HG03159 (cell line): ENCODE data around the gene PPP1CA.
"Not testable (repeated sequence)": the region's sequence is repeated elsewhere in the genome, so short reads cannot be mapped to it uniquely, and the experiment has no call there.

Experiments used
- ATAC-seq: cut with Tn5 transposase; IDR thresholded peaks from one replicate; pipeline ENCODE4 v1.9.1; 2021; ENCODE audit warnings: mild to moderate bottlenecking, moderate library complexity; ENCODE audit not compliant: unreplicated experiment

The PPP1CA gene

DNA sequence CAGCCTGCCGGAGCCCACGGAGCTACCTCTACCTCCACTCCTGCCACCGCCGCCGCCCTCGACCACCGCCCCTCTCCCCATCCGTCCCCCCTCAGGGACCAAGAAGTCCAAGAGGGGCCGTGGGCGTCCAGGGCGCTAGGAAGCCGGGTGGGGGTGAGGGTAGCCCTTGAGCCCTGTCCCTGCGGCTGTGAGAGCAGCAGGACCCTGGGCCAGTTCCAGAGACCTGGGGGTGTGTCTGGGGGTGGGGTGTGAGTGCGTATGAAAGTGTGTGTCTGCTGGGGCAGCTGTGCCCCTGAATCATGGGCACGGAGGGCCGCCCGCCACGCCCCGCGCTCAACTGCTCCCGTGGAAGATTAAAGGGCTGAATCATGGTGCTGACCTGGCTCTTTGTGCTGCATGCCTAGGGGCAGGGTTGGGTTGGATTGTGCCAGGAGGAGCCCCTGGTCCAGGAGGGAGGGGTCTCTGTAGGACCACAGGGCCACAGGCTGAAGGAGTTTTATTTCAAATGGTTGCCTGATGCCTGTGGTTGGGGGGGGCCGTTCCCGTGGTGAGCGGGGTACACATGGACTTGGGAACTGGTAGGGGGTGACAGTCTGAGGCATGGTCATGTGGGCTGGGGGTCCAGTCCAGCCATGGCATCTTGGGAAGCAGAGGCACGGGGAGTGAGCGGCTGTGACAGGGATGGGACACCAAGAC is 33.5 kb upstream of the PPP1CA start:
- no peak for ATAC-seq

DNA sequence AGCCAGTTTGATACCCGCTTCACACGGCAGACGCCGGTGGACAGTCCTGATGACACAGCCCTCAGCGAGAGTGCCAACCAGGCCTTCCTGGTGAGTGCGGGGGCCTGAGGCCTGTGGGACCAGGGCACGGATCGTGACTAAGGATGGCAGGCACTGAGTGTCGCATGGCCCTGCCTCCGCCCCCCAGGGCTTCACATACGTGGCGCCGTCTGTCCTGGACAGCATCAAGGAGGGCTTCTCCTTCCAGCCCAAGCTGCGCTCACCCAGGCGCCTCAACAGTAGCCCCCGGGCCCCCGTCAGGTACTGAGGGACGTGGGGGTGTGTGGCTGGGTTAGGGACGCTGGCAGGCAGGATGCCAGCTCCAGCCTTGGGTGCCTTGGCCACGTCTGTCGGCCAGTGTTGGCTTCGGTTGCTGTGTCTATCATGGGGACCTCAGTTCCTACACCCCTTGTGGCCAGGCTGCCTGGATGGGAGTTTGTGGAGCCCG is 32.8 kb upstream of the PPP1CA start:
- ATAC-seq, result no peak

DNA sequence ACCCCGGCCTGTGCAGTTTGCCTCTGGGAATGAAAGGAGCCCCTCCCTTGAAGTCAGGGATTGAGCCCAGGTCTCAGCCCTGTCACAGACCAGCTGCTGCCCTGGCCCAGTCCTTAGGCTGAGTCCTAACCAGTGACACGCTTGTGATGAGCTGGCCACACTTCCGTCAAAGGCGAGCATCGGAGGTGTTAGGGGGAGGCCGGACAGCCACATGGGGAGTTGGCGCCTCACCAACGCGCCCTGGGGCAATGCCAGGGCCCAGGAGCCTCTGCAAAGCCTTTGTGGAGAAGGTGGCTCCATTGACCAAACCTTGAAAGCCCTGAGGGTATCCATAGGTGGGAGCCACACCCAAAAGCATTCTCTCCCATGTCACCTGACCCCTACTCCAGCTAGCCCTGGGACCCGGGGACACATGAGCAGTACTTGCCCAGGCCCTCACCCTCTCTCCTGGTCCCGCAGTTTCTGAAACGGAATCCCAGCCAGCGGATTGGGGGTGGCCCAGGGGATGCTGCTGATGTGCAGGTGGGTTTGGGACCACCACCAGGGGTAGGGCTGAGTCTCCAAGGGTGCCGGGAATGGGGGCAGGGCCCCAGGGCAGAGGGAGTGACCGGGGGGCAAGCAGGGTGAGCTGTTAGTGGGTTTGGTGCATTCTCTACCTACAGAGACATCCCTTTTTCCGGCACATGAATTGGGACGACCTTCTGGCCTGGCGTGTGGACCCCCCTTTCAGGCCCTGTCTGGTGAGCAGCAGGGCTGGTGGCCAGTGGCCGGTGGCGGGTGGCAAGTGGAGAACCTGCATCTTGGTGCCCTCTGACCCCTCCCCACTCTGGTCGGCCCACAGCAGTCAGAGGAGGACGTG is 32.1 kb upstream of the PPP1CA start:
- ATAC-seq, result no peak

DNA sequence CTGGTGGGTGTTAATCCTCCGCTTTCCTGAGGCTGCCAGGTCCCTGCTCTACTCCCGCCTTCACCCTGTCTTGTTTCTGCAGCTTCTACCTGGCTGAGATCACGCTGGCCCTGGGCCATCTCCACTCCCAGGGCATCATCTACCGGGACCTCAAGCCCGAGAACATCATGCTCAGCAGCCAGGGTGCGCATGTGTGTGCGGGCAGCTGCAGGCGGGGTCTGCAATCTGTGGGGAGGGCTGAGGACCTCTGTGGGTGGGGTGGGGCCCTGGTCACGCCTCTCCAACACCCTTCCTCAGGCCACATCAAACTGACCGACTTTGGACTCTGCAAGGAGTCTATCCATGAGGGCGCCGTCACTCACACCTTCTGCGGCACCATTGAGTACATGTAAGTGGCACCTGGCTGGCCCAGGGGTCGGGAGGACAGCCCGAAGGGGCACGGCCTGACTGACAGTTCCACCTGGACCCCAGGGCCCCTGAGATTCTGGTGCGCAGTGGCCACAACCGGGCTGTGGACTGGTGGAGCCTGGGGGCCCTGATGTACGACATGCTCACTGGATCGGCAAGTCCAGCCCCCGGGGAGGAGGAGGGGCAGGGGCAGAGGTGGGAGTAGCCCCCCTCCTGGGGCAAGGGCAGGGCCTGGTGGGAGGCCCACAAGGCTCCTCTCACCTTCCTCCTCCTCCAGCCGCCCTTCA is 31.1 kb upstream of the PPP1CA start:
- ATAC-seq, result no peak

DNA sequence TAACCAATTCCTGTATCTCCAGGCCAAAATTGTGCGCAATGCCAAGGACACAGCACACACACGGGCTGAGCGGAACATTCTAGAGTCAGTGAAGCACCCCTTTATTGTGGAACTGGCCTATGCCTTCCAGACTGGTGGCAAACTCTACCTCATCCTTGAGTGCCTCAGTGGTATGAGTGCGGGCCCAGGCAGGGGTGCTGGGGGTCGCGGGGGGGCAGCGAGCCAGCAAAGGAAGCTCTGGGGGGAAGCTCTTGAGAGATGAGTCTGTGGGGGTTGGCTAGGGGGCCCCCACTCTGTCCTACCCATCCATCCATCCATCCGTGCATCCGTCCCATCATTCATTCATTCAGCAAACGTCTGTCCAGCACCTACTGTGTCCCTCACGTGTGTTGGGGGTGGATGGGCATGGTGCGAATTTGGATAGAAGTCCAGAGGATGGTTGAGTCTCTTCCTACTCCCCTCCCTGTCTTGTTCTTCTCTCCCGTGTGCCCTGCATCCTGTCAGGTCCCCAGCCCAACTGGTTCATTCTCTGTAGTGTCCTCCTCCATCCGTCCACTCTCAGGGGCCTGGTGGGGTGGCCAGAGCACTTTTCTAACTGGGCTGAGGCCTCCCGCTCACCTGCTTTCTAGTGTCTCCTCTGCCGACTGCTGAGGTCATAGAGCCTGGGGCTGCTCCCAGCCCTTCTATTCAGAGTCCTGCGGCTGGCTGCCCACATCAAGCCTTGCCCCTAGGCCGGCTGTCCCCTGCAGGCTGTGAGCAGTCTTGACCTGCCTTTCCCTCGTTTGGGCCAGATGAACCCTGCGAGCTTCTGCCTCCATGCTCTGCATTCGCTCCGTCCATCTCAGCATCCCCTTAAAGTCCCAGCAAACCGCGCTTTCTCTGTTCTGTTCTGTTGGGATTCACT is 29.9 kb upstream of the PPP1CA start:
- no peak for ATAC-seq

DNA sequence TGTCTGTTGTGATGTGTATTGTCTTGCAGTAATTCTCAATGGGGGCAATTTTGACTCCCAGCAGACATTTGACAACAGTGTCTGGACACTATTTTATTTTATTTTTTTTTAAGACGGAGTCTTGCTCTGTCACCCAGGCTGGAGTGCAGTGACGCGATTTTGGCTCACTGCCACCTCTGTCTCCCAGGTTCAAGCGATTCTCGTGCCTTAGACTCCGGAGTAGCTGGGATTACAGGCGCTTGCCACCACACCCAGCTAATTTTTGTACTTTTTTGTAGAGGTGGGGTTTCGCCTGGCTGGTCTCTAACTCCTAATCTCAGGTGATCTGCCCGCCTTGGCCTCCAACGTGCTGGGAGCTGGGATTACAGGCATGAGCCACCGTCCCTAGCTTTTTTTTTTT is 28.1 kb upstream of the PPP1CA start:
- no peak for ATAC-seq

DNA sequence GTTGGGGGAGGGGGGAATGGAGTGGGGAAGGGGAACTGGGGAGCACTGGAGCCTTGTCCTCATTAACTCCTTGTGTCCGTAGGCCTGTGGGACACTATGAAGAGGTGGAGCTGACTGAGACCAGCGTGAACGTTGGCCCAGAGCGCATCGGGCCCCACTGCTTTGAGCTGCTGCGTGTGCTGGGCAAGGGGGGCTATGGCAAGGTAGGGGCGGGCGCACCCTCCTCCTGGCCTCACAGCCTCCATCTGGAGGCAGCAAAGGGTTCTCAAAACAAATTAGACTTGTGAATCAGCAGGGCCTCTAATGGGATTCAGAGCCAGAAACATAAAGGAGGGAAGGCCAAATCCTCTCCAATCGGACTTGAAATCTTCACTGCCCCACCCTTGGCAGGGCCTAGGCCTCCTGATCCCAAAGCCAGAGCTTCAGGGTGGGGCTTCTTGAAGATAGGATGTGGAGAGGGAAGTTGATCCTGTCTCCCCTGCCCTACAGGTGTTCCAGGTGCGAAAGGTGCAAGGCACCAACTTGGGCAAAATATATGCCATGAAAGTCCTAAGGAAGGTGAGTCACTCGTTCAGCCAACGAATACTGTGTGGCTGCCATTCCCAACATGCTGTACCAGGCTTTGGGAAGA is 27.5 kb upstream of the PPP1CA start:
- no peak for ATAC-seq

DNA sequence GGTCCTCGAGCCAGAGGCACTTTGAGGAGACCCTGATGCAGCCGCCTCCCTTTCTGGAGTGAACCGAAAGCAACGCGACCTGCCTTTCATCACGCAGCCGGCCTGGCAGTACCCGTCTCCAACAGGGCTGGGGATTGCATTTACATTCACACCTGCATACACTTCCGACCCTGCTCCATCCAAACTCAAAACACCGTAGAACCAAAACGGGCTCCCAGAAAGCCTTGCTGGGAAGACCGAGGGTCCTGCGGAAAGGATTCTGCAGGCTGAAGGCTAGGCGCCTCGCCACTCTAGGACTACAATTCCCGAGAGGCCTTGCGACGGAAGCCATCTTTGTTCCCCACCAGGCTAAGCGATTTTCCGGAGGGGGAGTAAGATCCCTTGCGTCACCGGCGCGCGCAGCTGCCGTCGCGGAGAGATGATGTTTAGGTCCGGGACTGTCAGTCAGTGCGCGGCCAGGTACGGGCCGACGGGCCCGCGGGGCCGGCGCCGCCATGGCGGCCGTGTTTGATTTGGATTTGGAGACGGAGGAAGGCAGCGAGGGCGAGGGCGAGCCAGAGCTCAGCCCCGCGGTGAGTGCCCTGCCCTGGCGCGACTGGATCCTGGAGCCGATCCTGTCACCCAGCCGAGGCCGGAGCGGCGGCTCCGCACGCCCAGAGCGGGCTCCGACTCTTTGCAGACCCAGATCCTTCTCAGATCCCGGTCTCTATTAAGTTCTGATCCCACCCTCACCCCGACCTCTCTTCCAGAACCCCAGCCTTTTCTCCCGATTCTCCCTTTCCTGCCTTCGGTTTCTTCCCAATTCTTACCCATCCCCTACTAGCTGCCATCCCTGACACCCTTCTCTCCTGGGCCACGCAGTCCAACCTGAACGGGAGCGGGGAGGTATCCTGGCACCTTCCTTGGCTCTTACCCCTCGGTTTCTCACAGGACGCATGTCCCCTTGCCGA is 26.7 kb upstream of the PPP1CA start, which contains the start of gene RPS6KB2:
Gene RPS6KB2, plus strand, starts transcription at position 443 of the 950 bp plus-strand sequence. Its CDS starts 52 bp downstream, at position 495.
- peak; percentile 64 for ATAC-seq

DNA sequence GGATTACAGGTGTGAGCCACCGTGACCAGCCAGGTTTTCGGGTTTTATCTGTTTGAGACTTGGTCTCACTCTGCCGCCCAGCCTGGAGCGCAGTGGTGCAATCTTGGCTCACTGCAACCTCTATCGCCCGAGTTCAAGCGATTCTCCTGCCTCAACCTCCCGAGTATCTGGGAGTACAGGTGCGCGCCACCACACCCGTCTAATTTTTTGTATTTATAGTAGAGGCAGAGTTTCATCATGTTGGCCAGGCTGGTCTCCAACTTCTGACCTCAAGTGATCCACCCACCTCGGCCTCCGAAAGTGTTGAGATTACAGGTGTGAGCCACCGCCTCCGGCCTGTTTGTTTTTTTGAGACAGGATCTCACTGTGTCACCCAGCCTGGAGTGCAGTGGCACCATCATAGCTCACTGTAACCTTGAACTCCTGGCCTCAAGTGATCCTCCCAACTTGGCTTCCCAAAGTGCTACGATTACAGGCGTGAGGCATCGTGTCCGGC is 25.8 kb upstream of the PPP1CA start:
- ATAC-seq, result not testable (repeated sequence)

DNA sequence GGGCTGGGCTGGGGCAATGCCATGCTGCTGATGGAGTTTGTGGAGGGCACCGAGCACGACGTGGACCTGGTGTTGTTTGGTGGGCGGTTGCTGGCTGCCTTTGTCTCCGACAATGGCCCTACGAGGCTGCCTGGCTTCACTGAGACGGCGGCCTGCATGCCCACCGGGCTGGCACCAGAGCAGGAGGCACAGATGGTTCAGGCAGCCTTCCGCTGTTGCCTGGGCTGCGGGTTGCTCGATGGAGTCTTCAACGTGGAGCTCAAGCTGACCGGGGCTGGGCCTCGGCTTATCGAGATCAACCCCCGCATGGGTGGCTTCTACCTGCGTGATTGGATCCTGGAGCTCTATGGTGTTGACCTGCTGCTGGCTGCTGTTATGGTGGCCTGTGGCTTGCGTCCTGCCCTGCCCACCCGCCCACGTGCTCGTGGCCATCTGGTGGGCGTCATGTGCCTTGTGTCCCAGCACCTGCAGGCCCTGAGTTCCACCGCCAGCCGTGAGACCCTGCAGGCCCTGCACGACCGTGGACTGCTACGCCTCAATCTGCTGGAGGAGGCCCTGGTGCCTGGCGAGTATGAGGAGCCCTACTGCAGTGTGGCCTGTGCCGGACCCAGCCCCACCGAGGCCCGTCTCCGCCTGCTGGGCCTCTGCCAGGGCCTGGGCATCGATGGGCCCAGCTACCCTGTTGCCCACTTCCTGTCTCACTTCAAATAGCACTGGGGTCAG is 22.4 kb upstream of the PPP1CA start:
- no peak for ATAC-seq

DNA sequence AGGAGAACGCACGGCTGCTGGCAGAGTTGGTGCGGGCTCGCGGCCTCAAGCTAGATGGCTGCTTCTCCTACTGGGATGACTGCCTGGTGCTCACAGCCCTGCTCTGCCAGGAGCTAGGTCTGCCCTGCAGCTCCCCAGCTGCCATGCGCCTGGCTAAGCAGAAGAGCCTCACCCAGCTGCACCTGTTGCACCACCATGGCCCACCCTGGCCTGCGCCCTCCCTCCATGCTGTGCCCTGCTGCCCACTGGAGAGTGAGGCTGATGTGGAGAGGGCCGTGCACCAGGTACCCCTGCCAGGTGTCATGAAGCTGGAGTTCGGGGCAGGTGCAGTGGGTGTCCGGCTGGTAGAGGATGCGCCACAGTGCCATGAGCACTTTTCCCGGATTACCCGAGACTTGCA is 21.8 kb upstream of the PPP1CA start:
- ATAC-seq, result no peak

DNA sequence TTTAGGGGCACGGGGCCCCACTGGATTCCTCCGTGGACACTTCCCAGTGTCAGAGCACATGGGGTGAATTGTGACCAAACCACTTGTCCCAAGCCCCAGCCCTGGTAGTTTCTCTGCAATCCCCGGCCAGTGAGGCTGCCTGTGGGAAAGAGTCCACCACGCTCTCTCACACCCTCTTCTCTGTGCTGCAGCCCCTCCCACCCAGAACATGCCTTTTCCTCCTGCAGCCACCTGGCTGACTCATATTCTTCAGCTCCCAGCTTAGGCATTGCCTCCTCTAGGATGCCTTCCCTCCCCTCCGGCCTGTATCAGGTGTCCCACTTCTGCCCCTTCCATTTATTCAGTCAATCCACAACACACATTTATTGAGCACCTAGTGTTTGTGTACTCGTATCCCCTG is 21.2 kb upstream of the PPP1CA start:
- ATAC-seq, result no peak

DNA sequence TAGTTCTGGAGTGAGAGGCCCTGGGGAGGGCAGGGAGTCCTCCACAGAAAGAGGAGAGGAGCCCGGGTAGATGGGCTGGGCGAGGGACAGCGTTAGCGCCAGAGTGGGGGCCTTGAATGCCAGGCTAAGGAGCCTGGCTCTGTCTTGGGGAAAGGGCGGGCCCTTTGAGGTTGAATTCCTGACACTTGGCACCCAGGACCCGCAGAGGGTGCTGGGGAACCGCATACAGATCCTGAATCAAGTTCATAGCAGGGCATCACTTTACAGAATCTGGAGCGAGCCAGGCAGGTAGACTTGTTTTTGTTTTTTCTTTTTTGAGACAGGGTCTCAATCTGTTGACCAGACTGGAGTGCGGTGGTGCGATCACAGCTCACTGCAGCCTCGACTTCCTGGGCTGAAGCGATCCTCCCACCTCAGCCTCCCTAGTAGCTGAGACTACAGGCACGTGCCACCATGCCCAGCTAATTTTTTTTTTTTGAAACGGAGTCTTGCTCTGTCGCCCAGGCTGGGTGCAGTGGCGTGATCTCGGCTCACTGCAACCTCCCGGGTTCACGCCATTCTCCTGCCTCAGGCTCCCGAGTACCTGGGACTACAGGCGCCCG is 19.9 kb upstream of the PPP1CA start:
- no peak for ATAC-seq

DNA sequence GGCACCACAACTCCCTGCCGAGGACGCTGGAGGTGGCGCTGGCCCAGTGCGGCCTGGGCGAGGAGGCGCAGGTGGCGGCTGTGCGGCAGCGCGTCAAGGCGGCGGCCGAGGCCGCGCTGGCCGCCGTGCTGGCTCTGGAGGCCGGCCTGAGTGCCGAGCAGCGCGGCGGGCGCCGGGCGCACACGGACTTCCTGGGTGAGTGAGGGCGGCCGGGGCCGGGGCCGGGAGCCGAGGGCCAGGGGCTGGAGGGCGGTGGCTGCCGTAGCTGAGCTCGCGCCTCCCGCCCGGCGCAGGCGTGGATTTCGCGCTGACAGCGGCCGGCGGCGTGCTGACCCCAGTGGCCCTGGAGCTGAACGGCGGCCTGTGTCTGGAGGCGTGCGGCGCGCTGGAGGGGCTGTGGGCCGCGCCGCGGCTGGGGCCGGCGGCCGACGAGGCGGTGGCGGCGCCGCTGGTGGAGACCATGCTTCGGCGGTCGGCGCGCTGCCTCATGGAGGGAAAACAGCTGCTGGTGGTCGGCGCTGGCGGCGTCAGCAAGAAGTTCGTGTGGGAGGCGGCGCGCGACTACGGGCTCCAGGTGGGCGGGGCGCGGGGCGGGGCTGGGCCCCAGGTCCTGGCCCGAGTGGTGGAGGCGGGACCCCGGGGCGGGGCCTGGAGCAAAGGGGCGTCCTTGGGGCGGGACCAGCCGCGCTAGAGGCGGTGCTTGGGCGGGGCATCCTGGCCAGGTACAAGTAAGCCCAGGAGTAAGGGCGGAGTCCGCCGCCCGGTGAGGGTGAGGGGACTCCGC is 19.2 kb upstream of the PPP1CA start:
- ATAC-seq, result peak; percentile 80

DNA sequence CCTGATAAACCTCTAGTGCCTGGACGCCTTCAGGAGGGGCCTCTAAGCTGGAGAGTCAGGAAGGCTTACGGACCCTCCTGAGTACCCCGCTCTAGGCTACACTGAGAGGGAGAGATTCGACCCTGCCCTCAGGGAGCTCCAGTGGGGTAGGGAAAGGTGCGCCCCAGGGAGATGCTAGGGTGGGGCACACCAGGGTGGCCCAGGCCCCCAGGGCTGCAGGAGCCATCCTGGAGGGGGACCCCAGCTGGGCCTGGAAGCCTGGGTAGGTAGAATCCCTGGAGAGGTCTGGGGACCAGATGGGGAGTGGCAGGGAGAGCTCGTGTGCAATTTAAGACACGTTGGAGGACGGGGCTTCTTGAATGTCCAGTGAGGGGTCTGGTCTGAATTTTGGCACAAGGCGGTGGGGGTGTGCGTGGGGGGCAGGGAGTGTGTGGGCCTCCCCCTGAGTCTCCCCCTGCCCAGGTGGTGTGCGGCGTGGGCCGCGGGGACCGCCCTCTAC is 18.5 kb upstream of the PPP1CA start:
- no peak for ATAC-seq

DNA sequence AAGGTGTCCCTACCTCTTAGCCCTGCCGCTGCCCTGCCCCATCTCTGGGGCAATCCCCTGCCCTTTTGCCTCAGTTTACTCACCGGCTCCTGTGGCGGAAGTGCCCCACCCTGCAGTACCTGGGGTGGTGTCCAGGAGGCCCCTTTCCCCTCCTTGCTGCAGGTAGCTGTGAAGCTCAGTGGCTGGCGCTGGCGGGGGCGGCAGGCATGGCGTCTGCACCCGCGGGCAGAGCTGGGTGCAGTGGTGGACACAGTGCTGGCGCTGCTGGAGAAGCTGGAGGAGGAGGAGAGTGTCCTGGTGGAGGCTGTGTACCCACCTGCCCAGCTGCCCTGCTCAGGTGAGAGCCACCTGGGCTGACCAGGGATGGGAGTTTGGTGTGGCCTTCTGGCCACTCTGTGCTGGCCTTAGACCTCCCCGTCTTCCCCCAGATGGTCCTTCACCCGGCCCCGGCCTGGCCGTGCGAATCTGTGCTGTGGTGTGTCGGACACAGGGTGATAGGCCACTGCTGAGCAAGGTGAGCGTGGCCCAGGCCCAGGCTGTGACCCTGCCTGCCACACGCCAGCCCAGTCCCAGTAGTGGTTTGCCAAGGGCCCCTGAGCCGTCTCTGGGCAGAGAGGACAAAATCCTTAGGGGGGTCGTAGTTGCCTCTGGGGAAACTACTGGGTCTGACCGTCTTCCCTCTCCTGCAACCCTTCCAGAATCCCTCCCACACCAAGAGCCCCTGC is 17.8 kb upstream of the PPP1CA start:
- ATAC-seq, result no peak
